K562 (cell line): ENCODE results near the gene MED22. TPM values are rescaled to one million over a fixed set of nuclear protein-coding genes. Genes with fewer than 3 reads are reported as not detected.

Experiments
- ATAC-seq: fragments of 200-7000 bp; cut with Tn5 transposase; 3 replicates; pipeline ENCODE4 v1.9.1; 2020; ENCODE audit warnings: moderate library complexity
- BruUV-seq: library from RNA; stranded (reverse); fragments of 400-500 nt; replicated peaks from 2 replicates; lab custom pipeline; 2021; lab: Mats Ljungman, UMichigan
- CTCF ChIA-PET: fragments of 300-600 bp; formaldehyde crosslinking; extraction: SDS; loops from one replicate; lab custom pipeline; 2021; ENCODE audit warnings: low intra/inter-chr PET ratio; lab: Yijun Ruan, JAX
- POLR2A ChIA-PET: fragments of 300-600, 350-650 bp; sonication (Branson Sonifier 250); formaldehyde crosslinking; extraction: SDS; loops from one replicate; lab custom pipeline; 2021; ENCODE audit warnings: antibody characterized with exemption, inconsistent platforms; lab: Yijun Ruan, JAX
- DNase-seq, 4 experiments: peaks; one replicate each; pipeline versions ENCODE4 v3.0.0 to v3.0.0-alpha.2; 2011 to 2018; ENCODE audit warnings: low spot score in 3 of 4, mixed read lengths in 3 of 4; ENCODE audit errors: extremely low read depth in 1 of 4
- FAIRE-seq: peaks from 2 replicates; lab custom pipeline; 2011; peaks lifted over from hg19 to GRCh38; lab: Jason Lieb, UNC
- H2AFZ ChIP-seq: 2 replicates; pipeline ENCODE4 v1.6.0; 2011; ENCODE audit warnings: low read depth, low read length, control low read depth, inconsistent platforms
- H3K27ac ChIP-seq: fragments of 200-600 bp; 3 replicates; pipeline ENCODE4 v1.8.0; 2011; ENCODE audit warnings: low read depth, mild to moderate bottlenecking, control low read depth, inconsistent platforms, low read length, moderate library complexity, mixed read lengths; ENCODE audit errors: extremely low read depth
- H3K27me3 ChIP-seq, 2 experiments: fragments of 300-600 bp in 1 of 2; 2 replicates in 1 of 2; 3 replicates in 1 of 2; pipeline versions ENCODE4 v1.6.0 to v1.8.0; 2011; ENCODE audit warnings: inconsistent platforms in 2 of 2, low read length in 2 of 2, mild to moderate bottlenecking in 1 of 2, mixed read lengths in 1 of 2, moderate library complexity in 1 of 2; ENCODE audit not compliant: control insufficient read depth in 2 of 2, insufficient read depth in 2 of 2
- H3K36me3 ChIP-seq: fragments of 300-600 bp; 3 replicates; pipeline ENCODE4 v1.8.0; 2011; ENCODE audit warnings: mild to moderate bottlenecking, low read length, inconsistent platforms; ENCODE audit not compliant: control insufficient read depth, insufficient read depth
- H3K4me1 ChIP-seq, 2 experiments: fragments of 200-600 bp in 1 of 2; replicated peaks in 1 of 2; 2 replicates in 1 of 2; 3 replicates in 1 of 2; pipeline versions ENCODE4 v1.5.1 to v1.8.0; 2011; ENCODE audit warnings: inconsistent platforms in 2 of 2, low read length in 2 of 2, mild to moderate bottlenecking in 1 of 2, mixed read lengths in 1 of 2, moderate library complexity in 1 of 2; ENCODE audit not compliant: control insufficient read depth in 2 of 2, insufficient read depth in 2 of 2
- H3K4me2 ChIP-seq: 2 replicates; pipeline ENCODE4 v1.6.1; 2011; ENCODE audit warnings: low read length, control low read depth, inconsistent platforms, mixed read lengths; ENCODE audit not compliant: insufficient read depth
- H3K4me3 ChIP-seq: fragments of 200-600 bp; sonication (generic), shearing (Covaris generic); 2 replicates; pipeline ENCODE4 v1.5.1; 2016; ENCODE audit warnings: control low read depth, inconsistent platforms
- H3K79me2 ChIP-seq: fragments of 200-600 bp; 3 replicates; pipeline ENCODE4 v1.8.0; 2011; ENCODE audit warnings: low read length, inconsistent platforms; ENCODE audit not compliant: control insufficient read depth, insufficient read depth
- H3K9ac ChIP-seq, 2 experiments: 2 replicates each; pipeline versions ENCODE4 v1.6.0 to v1.6.1; 2011; ENCODE audit warnings: low read depth in 2 of 2, low read length in 2 of 2, control low read depth in 1 of 2, inconsistent platforms in 1 of 2, mild to moderate bottlenecking in 1 of 2, mixed read lengths in 1 of 2; ENCODE audit not compliant: insufficient read depth in 1 of 2
- H3K9me1 ChIP-seq: one replicate; pipeline ENCODE4 v1.6.0; 2011; ENCODE audit warnings: inconsistent platforms, mild to moderate bottlenecking, low read length, moderate library complexity; ENCODE audit not compliant: control insufficient read depth, insufficient read depth
- H3K9me3 ChIP-seq: replicated peaks from 2 replicates; pipeline ENCODE4 v1.5.1; 2011; ENCODE audit warnings: low read depth, low read length, inconsistent platforms; ENCODE audit not compliant: control insufficient read depth, insufficient read depth
- H4K20me1 ChIP-seq: replicated peaks from 2 replicates; pipeline ENCODE4 v1.6.1; 2011; ENCODE audit warnings: low read length, inconsistent platforms, mixed read lengths; ENCODE audit not compliant: control insufficient read depth, insufficient read depth
- BRD4 ChIP-seq: fragments of 200-600 bp; sonication (generic); IDR thresholded peaks from 2 replicates; pipeline ENCODE4 v1.6.1; 2017; ENCODE audit warnings: inconsistent platforms
- BRF1 ChIP-seq: IDR thresholded peaks from 3 replicates; pipeline ENCODE4 v1.6.1; 2011; ENCODE audit warnings: borderline replicate concordance, mild to moderate bottlenecking; ENCODE audit not compliant: insufficient read length; ENCODE audit errors: extremely low read depth
- CBX3 ChIP-seq, 2 experiments: IDR thresholded peaks; 1 replicate in 1 of 2; 2 replicates in 1 of 2; pipeline ENCODE4 v1.6.1; 2012; ENCODE audit warnings: inconsistent platforms in 2 of 2, low read length in 2 of 2, borderline replicate concordance in 1 of 2, control low read depth in 1 of 2
- CREBBP ChIP-seq: IDR thresholded peaks from one replicate; pipeline ENCODE4 v1.6.1; 2012; ENCODE audit warnings: low read depth, mild to moderate bottlenecking, control low read depth, inconsistent platforms, low read length
- HDAC6 ChIP-seq: IDR thresholded peaks from 2 replicates; pipeline ENCODE4 v1.6.1; 2012; ENCODE audit warnings: low read depth, mild to moderate bottlenecking, control low read depth, inconsistent platforms, low read length, moderate library complexity
- KLF10 ChIP-seq: fragments of 250-450 bp; sonication (Bioruptor Pico); IDR thresholded peaks from 2 replicates; pipeline ENCODE4 v1.6.1; 2021; ENCODE audit warnings: matching md5 sums
- MTA3 ChIP-seq: fragments of 450-650 bp; formaldehyde crosslinking; IDR thresholded peaks from 2 replicates; pipeline ENCODE4 v1.6.1; 2017; ENCODE audit warnings: mild to moderate bottlenecking, borderline replicate concordance
- MYC ChIP-seq, 2 experiments: fragments of 250-450 bp in 1 of 2; sonication (Bioruptor Pico) in 1 of 2; IDR thresholded peaks; 2 replicates each; pipeline versions ENCODE4 v1.5.1 to v1.6.1; 2012 to 2021; ENCODE audit warnings: low read depth in 2 of 2, borderline replicate concordance in 1 of 2, improper control_type of control experiment in 1 of 2, low read length in 1 of 2, mild to moderate bottlenecking in 1 of 2, moderate library complexity in 1 of 2
- NCOA6 ChIP-seq: fragments of 450-650 bp; IDR thresholded peaks from 2 replicates; pipeline ENCODE4 v1.6.1; 2017; ENCODE audit warnings: mild to moderate bottlenecking
- NELFE ChIP-seq: IDR thresholded peaks from 2 replicates; pipeline ENCODE4 v1.6.1; 2011; ENCODE audit warnings: mild to moderate bottlenecking; ENCODE audit not compliant: insufficient read depth, insufficient read length
- SETDB1 ChIP-seq: IDR thresholded peaks from one replicate; pipeline ENCODE4 v1.6.1; 2012; ENCODE audit warnings: low read length, control low read depth, inconsistent platforms
- SIX5 ChIP-seq, 2 experiments: IDR thresholded peaks; 2 replicates each; pipeline ENCODE4 v1.6.1; 2011; ENCODE audit warnings: low read length in 2 of 2, borderline replicate concordance in 1 of 2, low read depth in 1 of 2, mild to moderate bottlenecking in 1 of 2, moderate library complexity in 1 of 2; ENCODE audit not compliant: insufficient read depth in 1 of 2
- TEAD1 ChIP-seq, 2 experiments: fragments of 450-650 bp in 1 of 2; sonication (generic) in 1 of 2; formaldehyde crosslinking; IDR thresholded peaks; 2 replicates each; pipeline versions ENCODE4 v1.4.0 to v1.8.0; 2020 to 2022; ENCODE audit warnings: mild to moderate bottlenecking in 2 of 2, missing genetic modification reagents in 1 of 2
- TRIM24 ChIP-seq, 2 experiments: fragments of 450-650 bp; IDR thresholded peaks; 2 replicates each; pipeline ENCODE4 v1.6.1; 2016
- TSC22D4 ChIP-seq: fragments of 450-650 bp; IDR thresholded peaks from 2 replicates; pipeline ENCODE4 v1.6.1; 2016; ENCODE audit warnings: missing genetic modification characterization, missing biosample characterization, control low read depth
- ZFP36 ChIP-seq: fragments of 150-350 bp; IDR thresholded peaks from 2 replicates; pipeline ENCODE4 v1.6.1; 2018; ENCODE audit warnings: low read length, low read depth; ENCODE audit not compliant: partially characterized antibody
- ZNF217 ChIP-seq: sonication (generic); formaldehyde crosslinking; IDR thresholded peaks from 2 replicates; pipeline ENCODE4 v1.8.0; 2022; ENCODE audit warnings: mild to moderate bottlenecking, missing genetic modification reagents
- ZZZ3 ChIP-seq: fragments of 450-650 bp; IDR thresholded peaks from 2 replicates; pipeline ENCODE4 v1.6.1; 2016; ENCODE audit warnings: antibody characterized with exemption, mild to moderate bottlenecking, moderate library complexity
- WGBS: fragments of 100-300 bp; shearing (Covaris generic); methylation state at CpG from one replicate; pipeline ENCODE4 v1.1.6; 2016; ENCODE audit warnings: low coverage, mixed read lengths; ENCODE audit not compliant: insufficient coverage; ENCODE audit errors: missing lambda C conversion rate; 5-methylcytosine and 5-hydroxymethylcytosine counted together
- in situ Hi-C: fragments of 300-500 bp; cut with MboI; formaldehyde crosslinking; loops from 4 replicates; pipeline ENCODE4 v1.15.0; 2018; ENCODE audit warnings: inconsistent platforms, mixed read lengths
- intact Hi-C: fragments of 100-400 bp; cut with micrococcal nuclease; formaldehyde crosslinking; loops from 2 replicates; pipeline ENCODE4 v1.14.2; 2022
- polyA plus RNA-seq, 8 experiments: library from polyadenylated mRNA; depleted of rRNA in 4 of 8; stranded (reverse) in 5 of 8; unstranded in 3 of 8; fragments of >200 nt; fragmentation: Nextera tagmentation in 2 of 8; fragmentation: Illumina TruSeq in 1 of 8; extraction: Ambion mirVana in 2 of 8; extraction: Trizol in 1 of 8; gene quantifications; 2 replicates each; pipeline versions ENCODE4 v1.2.1 to v1.2.3, GENCODE V29; 2011 to 2014; ENCODE audit warnings: inconsistent platforms in 1 of 8, missing spikeins in 1 of 8
- total RNA-seq, 7 experiments: library from RNA; depleted of rRNA in 6 of 7; stranded (reverse); fragments of >200 nt in 6 of 7; fragmentation: Illumina TruSeq in 2 of 7; extraction: Trizol in 2 of 7; gene quantifications; 2 replicates each; pipeline versions ENCODE4 v1.2.1 to v1.2.3, GENCODE V29; 2011 to 2021; ENCODE audit warnings: low replicate concordance in 1 of 7
- TF ChIP-seq, protein P1 (sequence below): fragments of 250-450 bp; sonication (Bioruptor Pico); IDR thresholded peaks from 2 replicates; pipeline ENCODE4 v1.5.0; 2021; ENCODE audit warnings: mild to moderate bottlenecking, borderline replicate concordance

MED22 gene
- total and polyA plus RNA-seq, 9 of the 15 experiments (the other 6 are each of a cell fraction or from before 2014, with no cell fraction given): 0.73 to 35.6 (median 22.3) TPM

DNA sequence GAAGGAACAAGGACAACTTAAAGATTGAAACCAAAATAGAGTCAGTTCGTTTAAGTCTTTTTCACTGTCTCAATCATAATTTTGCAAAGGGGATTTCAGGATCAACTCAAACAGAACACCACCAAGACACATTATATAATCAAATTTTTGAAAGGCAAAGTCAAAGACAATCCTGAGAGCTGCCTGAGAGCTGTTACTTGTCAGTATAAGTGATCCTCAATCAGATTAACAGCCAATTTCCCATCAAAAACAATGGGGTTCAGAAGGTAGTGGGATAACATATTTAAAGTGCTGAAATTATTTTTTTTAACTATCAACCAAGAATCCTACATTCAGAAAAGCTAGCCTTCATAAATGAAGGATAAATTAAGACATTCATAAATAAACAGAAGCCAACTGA is 53.7 kb downstream of the MED22 start (continued):
- no peak for TF ChIP-seq TEAD1 (CRISPR knock-in tag; IDR thresholded peaks at IDR 0.05)
- TF ChIP-seq CBX3 (IDR thresholded peaks at IDR 0.05; ENCODE audit: borderline replicate concordance in 1 of 2, low read length in 2 of 2): peak in 1 of 2 experiments; percentile 83; a peak in 1 of 3 replicates
- TF ChIP-seq, all 486 proteins: peak for 2

DNA sequence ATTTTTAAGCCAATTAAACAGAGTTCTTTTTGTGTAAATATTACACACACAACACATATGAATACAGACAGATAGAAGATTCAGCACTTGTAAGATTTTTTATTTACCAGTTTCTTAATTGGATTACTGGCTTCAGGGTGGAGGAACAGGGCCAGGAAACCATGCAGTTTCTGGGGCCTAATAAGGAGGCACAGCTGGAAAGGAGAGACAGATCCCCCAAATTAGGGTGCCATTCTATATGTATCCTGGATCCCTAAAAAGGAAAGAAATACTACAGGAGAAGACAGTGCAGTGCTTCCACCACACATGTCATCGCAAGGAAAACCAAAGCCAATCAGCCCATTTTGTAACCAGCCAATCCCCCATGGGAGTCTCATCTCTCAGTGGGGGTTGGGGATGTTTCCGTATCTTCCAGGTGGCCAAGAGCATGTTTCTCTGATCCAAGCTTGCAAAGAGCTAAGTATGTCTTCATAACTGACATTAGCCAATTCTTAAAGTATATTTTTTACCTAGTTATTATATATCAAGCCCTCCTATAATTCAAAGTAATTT is 57.1 kb downstream of the MED22 start:
- in situ Hi-C loops (no loop called here), intact Hi-C loops (no loop called here)
- H3K4me3 ChIP-seq: no peak overlapping the region
- no peak overlapping the region for H3K4me2 ChIP-seq
- no peaks in the 10 kb centered on the region for H3K9me1 ChIP-seq
- DNase-seq (peak in 1 of 4 experiments; percentile 52), ATAC-seq (no peak), FAIRE-seq (no peak)
- no TSS peak for BruUV-seq
- H3K27me3 ChIP-seq: no peaks in the 10 kb centered on the region
- H3K9ac ChIP-seq: no peak overlapping the region
- no peak overlapping the region for H2AFZ ChIP-seq
- H3K9me3 ChIP-seq: peaks cover 19% of the 10 kb centered on the region
- no peaks in the 10 kb centered on the region for H3K79me2 ChIP-seq
- H3K27ac ChIP-seq: no peak overlapping the region
- no peaks in the 10 kb centered on the region for H3K36me3 ChIP-seq
- ChIA-PET POLR2A (interaction anchor here (1.5 kb wide), 1 partner anchor 18 kb away, joined by 6 read pairs; no protein-coding TSS in a partner anchor), CTCF (no interaction called here)
- H3K4me1 ChIP-seq: no peaks in the 10 kb centered on the region
- WGBS: 57% methylated on average over 2 of the region's 2 CpGs
- no peaks in the 10 kb centered on the region for H4K20me1 ChIP-seq
- no peak for TF ChIP-seq TSC22D4 (tag)
- peak in 1 of 2 experiments; percentile 72; a peak in 2 of 4 replicates for TF ChIP-seq TRIM24 (IDR thresholded peaks at IDR 0.05)
- TF ChIP-seq, protein P1, sequence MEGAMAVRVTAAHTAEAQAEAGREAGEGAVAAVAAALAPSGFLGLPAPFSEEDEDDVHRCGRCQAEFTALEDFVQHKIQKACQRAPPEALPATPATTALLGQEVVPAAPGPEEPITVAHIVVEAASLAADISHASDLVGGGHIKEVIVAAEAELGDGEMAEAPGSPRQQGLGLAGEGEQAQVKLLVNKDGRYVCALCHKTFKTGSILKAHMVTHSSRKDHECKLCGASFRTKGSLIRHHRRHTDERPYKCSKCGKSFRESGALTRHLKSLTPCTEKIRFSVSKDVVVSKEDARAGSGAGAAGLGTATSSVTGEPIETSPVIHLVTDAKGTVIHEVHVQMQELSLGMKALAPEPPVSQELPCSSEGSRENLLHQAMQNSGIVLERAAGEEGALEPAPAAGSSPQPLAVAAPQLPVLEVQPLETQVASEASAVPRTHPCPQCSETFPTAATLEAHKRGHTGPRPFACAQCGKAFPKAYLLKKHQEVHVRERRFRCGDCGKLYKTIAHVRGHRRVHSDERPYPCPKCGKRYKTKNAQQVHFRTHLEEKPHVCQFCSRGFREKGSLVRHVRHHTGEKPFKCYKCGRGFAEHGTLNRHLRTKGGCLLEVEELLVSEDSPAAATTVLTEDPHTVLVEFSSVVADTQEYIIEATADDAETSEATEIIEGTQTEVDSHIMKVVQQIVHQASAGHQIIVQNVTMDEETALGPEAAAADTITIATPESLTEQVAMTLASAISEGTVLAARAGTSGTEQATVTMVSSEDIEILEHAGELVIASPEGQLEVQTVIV (CRISPR knock-in tag): no peak
- TF ChIP-seq KLF10: no peak
- TF ChIP-seq CREBBP: no peak
- no peak for TF ChIP-seq SETDB1
- TF ChIP-seq NELFE: no peak
- TF ChIP-seq BRF1: no peak
- TF ChIP-seq SIX5 (IDR thresholded peaks at IDR 0.05; ENCODE audit: borderline replicate concordance in 1 of 2, insufficient read depth in 1 of 2, low read depth in 1 of 2, low read length in 2 of 2): no peak
- TF ChIP-seq HDAC6: no peak
- TF ChIP-seq ZFP36: peak; percentile 98
- 0 out of 2 replicates have a peak, but pooled peaks have one; percentile 22 for TF ChIP-seq MTA3
- no peak for TF ChIP-seq BRD4
- no peak for TF ChIP-seq ZZZ3
- no peak for TF ChIP-seq NCOA6
- TF ChIP-seq MYC (IDR thresholded peaks at IDR 0.05; ENCODE audit: low read depth, low read length): no peak
- TF ChIP-seq MYC (CRISPR knock-in tag; IDR thresholded peaks at IDR 0.05; ENCODE audit: borderline replicate concordance, low read depth): no peak
- no peak for TF ChIP-seq ZNF217
